Measurements from ENCODE around the gene G6PC3. TPM values are rescaled to one million over a fixed set of nuclear protein-coding genes. Genes with fewer than 3 reads are reported as not detected.
"Not testable (repeated sequence)": the region's sequence is repeated elsewhere in the genome, so short reads cannot be mapped to it uniquely, and the experiment has no call there.

G6PC3 gene
- total RNA-seq, 1 experiment from 2014 or later: 105 TPM

- H3K27ac ChIP-seq (ENCODE audit: insufficient read length, low read depth, low read length): no peak overlapping the region
- no peaks in the 10 kb centered on the region for H3K9me3 ChIP-seq (ENCODE audit: control insufficient read depth, low read depth, low read length)
Measured at GRCh38 chr17:44045486-44045885, 25.0 kb upstream of the G6PC3 start.

GRCh38 chr17:44046893-44047292 is 23.6 kb upstream of the G6PC3 start:
- Histone ChIP-seq H3K79me1 (ENCODE audit: insufficient read depth, low read depth, low read length, poor library complexity, severe bottlenecking) (peaks cover 20% of the 10 kb centered on the region), H3K79me2 (ENCODE audit: insufficient read depth, low read length) (peaks cover 17% of the 10 kb centered on the region)
- H4K20me1 ChIP-seq (ENCODE audit: control insufficient read depth, insufficient read depth, insufficient read length); H3K9me3 Mint-ChIP-seq; H2BK12ac ChIP-seq (ENCODE audit: insufficient read length, low read depth, low read length); H3K23me2 ChIP-seq (ENCODE audit: insufficient read length, low read depth, low read length, poor library complexity, severe bottlenecking); H3K18ac ChIP-seq (ENCODE audit: insufficient read length, low read depth, low read length); H3K14ac ChIP-seq (ENCODE audit: insufficient read depth, low read length); H3K23ac ChIP-seq (ENCODE audit: insufficient read length, low read depth, low read length); H3K27me3 ChIP-seq (ENCODE audit: insufficient read depth, low read length); H3K4me3 Mint-ChIP-seq; H2BK20ac ChIP-seq (ENCODE audit: low read depth, low read length, poor library complexity, severe bottlenecking); H3K9me3 ChIP-seq (ENCODE audit: control insufficient read depth, low read depth, low read length); H2BK15ac ChIP-seq (ENCODE audit: low read depth, low read length); H2AK5ac ChIP-seq (ENCODE audit: insufficient read length, low read length); H2BK5ac ChIP-seq (ENCODE audit: insufficient read length, low read length); H3K56ac ChIP-seq (ENCODE audit: insufficient read length, low read depth, low read length); H4K8ac ChIP-seq (replicated peaks; ENCODE audit: insufficient read length, low read depth, low read length); H3K4me2 ChIP-seq (ENCODE audit: insufficient read depth, insufficient read length, low read length); H4K5ac ChIP-seq (ENCODE audit: insufficient read length, low read depth, low read length); H2AFZ ChIP-seq (ENCODE audit: low read length); H3K9ac ChIP-seq (ENCODE audit: extremely low read depth, insufficient read length, low read length); H3K27ac ChIP-seq (ENCODE audit: insufficient read length, low read depth, low read length); H4K91ac ChIP-seq (ENCODE audit: insufficient read length, low read depth, low read length); H3K4ac ChIP-seq (ENCODE audit: low read depth, low read length); DNase-seq; H3K27me3 Mint-ChIP-seq (ENCODE audit: low read depth); H2BK120ac ChIP-seq (ENCODE audit: low read depth, low read length, poor library complexity, severe bottlenecking); H3T11ph ChIP-seq (ENCODE audit: low read length); H3K27ac Mint-ChIP-seq; H3K4me1 ChIP-seq (ENCODE audit: insufficient read depth, low read length): not testable (repeated sequence)
- WGBS (ENCODE audit: extremely low coverage, insufficient read length, low lambda C conversion rate): no CpG with 5 or more reads among the region's 7 CpGs
- Mint-ChIP-seq H3K36me3 (ENCODE audit: insufficient read depth in 1 of 3, low read depth in 3 of 3) (peaks cover 18 to 60% (median 48%) of the 10 kb centered on the region in 3 experiments), H3K4me1 (peaks cover 8 to 13% of the 10 kb centered on the region in 2 experiments)

More at GRCh38 chr17:44045486-44045885, 25.0 kb upstream of the G6PC3 start:
- Histone ChIP-seq H3K79me2 (ENCODE audit: insufficient read depth, low read length) (peaks cover 19% of the 10 kb centered on the region), H2AK5ac (ENCODE audit: insufficient read length, low read length) (no peak overlapping the region), H3K4me2 (ENCODE audit: insufficient read depth, insufficient read length, low read length) (no peak overlapping the region), H3K18ac (ENCODE audit: insufficient read length, low read depth, low read length) (no peak overlapping the region), H2BK5ac (ENCODE audit: insufficient read length, low read length) (no peak overlapping the region), H3K4ac (ENCODE audit: low read depth, low read length) (no peak overlapping the region), H2BK15ac (ENCODE audit: low read depth, low read length) (no peak overlapping the region), H2BK12ac (ENCODE audit: insufficient read length, low read depth, low read length) (no peak overlapping the region), H3K79me1 (ENCODE audit: insufficient read depth, low read depth, low read length, poor library complexity, severe bottlenecking) (peaks cover 17% of the 10 kb centered on the region), H3K56ac (ENCODE audit: insufficient read length, low read depth, low read length) (no peak overlapping the region), H2BK120ac (ENCODE audit: low read depth, low read length, poor library complexity, severe bottlenecking) (no peak overlapping the region), H3K14ac (ENCODE audit: insufficient read depth, low read length) (no peak overlapping the region), H3K4me1 (ENCODE audit: insufficient read depth, low read length) (no peaks in the 10 kb centered on the region), H4K5ac (ENCODE audit: insufficient read length, low read depth, low read length) (no peak overlapping the region), H4K91ac (ENCODE audit: insufficient read length, low read depth, low read length) (no peak overlapping the region), H2BK20ac (ENCODE audit: low read depth, low read length, poor library complexity, severe bottlenecking) (no peak overlapping the region), H2AFZ (ENCODE audit: low read length) (no peak overlapping the region), H3K23me2 (ENCODE audit: insufficient read length, low read depth, low read length, poor library complexity, severe bottlenecking) (no peaks in the 10 kb centered on the region), H3T11ph (ENCODE audit: low read length) (no peak overlapping the region), H3K9ac (ENCODE audit: extremely low read depth, insufficient read length, low read length) (no peak overlapping the region), H3K27me3 (ENCODE audit: insufficient read depth, low read length) (no peaks in the 10 kb centered on the region), H4K8ac (replicated peaks; ENCODE audit: insufficient read length, low read depth, low read length) (no peak overlapping the region), H4K20me1 (ENCODE audit: control insufficient read depth, insufficient read depth, insufficient read length) (no peaks in the 10 kb centered on the region), H3K23ac (ENCODE audit: insufficient read length, low read depth, low read length) (no peak overlapping the region)
- no CpG with 5 or more reads among the region's 4 CpGs for WGBS (ENCODE audit: extremely low coverage, insufficient read length, low lambda C conversion rate)
- H3K9me3 Mint-ChIP-seq: no peaks in the 10 kb centered on the region
- peaks cover 19 to 52% (median 46%) of the 10 kb centered on the region in 3 experiments for H3K36me3 Mint-ChIP-seq (ENCODE audit: insufficient read depth in 1 of 3, low read depth in 3 of 3)
- no peaks in the 10 kb centered on the region for H3K27me3 Mint-ChIP-seq (ENCODE audit: low read depth)
- no peak overlapping the region for H3K4me3 Mint-ChIP-seq
- no peak for DNase-seq
- TF ChIP-seq, protein P1, sequence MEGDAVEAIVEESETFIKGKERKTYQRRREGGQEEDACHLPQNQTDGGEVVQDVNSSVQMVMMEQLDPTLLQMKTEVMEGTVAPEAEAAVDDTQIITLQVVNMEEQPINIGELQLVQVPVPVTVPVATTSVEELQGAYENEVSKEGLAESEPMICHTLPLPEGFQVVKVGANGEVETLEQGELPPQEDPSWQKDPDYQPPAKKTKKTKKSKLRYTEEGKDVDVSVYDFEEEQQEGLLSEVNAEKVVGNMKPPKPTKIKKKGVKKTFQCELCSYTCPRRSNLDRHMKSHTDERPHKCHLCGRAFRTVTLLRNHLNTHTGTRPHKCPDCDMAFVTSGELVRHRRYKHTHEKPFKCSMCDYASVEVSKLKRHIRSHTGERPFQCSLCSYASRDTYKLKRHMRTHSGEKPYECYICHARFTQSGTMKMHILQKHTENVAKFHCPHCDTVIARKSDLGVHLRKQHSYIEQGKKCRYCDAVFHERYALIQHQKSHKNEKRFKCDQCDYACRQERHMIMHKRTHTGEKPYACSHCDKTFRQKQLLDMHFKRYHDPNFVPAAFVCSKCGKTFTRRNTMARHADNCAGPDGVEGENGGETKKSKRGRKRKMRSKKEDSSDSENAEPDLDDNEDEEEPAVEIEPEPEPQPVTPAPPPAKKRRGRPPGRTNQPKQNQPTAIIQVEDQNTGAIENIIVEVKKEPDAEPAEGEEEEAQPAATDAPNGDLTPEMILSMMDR (conservative IDR thresholded peaks at IDR 0.05): no peak
- no peak overlapping the region; a peak in 1 of 7 replicates for H3K27ac Mint-ChIP-seq
- H3K4me1 Mint-ChIP-seq: peaks cover 10 to 19% of the 10 kb centered on the region in 2 experiments

Data from H9 (cell line).